DND-41 (cell line): ENCODE data around the gene SLC6A19.

Source experiments
- ATAC-seq: fragments of 200-7000 bp; cut with Tn5 transposase; 3 replicates; pipeline ENCODE4 v1.9.1; 2021; ENCODE audit warnings: low read depth; ENCODE audit not compliant: insufficient read depth
- DNase-seq: peaks from one replicate; pipeline ENCODE4 v3.0.0-alpha.2; 2020
- H2AFZ ChIP-seq: 2 replicates; pipeline ENCODE4 v1.6.0; 2012; ENCODE audit warnings: low read depth, low read length
- H3K27ac ChIP-seq: 2 replicates; pipeline ENCODE4 v1.5.1; 2012; ENCODE audit warnings: low read length, inconsistent platforms
- H3K27me3 ChIP-seq: fragments of 200-600 bp; sonication (generic); 2 replicates; pipeline ENCODE4 v1.6.0; 2012; ENCODE audit warnings: low read length, mild to moderate bottlenecking, inconsistent platforms; ENCODE audit not compliant: insufficient read depth, poor library complexity
- H3K36me3 ChIP-seq: 2 replicates; pipeline ENCODE4 v1.5.1; 2012; ENCODE audit warnings: low read length, inconsistent platforms; ENCODE audit not compliant: insufficient read depth
- H3K4me1 ChIP-seq: 2 replicates; pipeline ENCODE4 v1.5.1; 2012; ENCODE audit warnings: mild to moderate bottlenecking, low read length; ENCODE audit not compliant: insufficient read depth
- H3K4me2 ChIP-seq: 2 replicates; pipeline ENCODE4 v1.6.0; 2012; ENCODE audit warnings: mild to moderate bottlenecking, moderate library complexity, low read length, inconsistent platforms; ENCODE audit not compliant: insufficient read depth
- H3K4me3 ChIP-seq, 2 experiments: fragments of 200-600 bp in 1 of 2; shearing (Covaris generic) in 1 of 2; 2 replicates each; pipeline ENCODE4 v1.5.1; 2012 to 2016; ENCODE audit warnings: inconsistent platforms in 2 of 2, low read length in 2 of 2, mild to moderate bottlenecking in 2 of 2, low read depth in 1 of 2, moderate library complexity in 1 of 2
- H3K79me2 ChIP-seq: 2 replicates; pipeline ENCODE4 v1.6.0; 2012; ENCODE audit warnings: low read length, inconsistent platforms; ENCODE audit not compliant: insufficient read depth
- H3K9ac ChIP-seq: 2 replicates; pipeline ENCODE4 v1.6.0; 2012; ENCODE audit warnings: low read depth, mild to moderate bottlenecking, inconsistent platforms, low read length, moderate library complexity
- H3K9me3 ChIP-seq: 2 replicates; pipeline ENCODE4 v1.5.1; 2012; ENCODE audit warnings: low read length, moderate library complexity, mild to moderate bottlenecking, inconsistent platforms; ENCODE audit not compliant: insufficient read depth, severe bottlenecking
- H4K20me1 ChIP-seq: 2 replicates; pipeline ENCODE4 v1.6.0; 2012; ENCODE audit warnings: low read length; ENCODE audit not compliant: insufficient read depth
- EZH2 ChIP-seq: IDR thresholded peaks from 3 replicates; pipeline ENCODE4 v1.6.1; 2012; ENCODE audit warnings: borderline replicate concordance, low read depth, mild to moderate bottlenecking, moderate library complexity, low read length, inconsistent platforms; ENCODE audit not compliant: severe bottlenecking
- TF ChIP-seq, protein P1 (sequence below): IDR thresholded peaks from 2 replicates; pipeline ENCODE4 v1.5.1; 2012; ENCODE audit warnings: borderline replicate concordance, low read length, moderate library complexity, mild to moderate bottlenecking; ENCODE audit not compliant: poor library complexity, severe bottlenecking; ENCODE audit errors: extremely low read depth

SLC6A19 gene

DNA sequence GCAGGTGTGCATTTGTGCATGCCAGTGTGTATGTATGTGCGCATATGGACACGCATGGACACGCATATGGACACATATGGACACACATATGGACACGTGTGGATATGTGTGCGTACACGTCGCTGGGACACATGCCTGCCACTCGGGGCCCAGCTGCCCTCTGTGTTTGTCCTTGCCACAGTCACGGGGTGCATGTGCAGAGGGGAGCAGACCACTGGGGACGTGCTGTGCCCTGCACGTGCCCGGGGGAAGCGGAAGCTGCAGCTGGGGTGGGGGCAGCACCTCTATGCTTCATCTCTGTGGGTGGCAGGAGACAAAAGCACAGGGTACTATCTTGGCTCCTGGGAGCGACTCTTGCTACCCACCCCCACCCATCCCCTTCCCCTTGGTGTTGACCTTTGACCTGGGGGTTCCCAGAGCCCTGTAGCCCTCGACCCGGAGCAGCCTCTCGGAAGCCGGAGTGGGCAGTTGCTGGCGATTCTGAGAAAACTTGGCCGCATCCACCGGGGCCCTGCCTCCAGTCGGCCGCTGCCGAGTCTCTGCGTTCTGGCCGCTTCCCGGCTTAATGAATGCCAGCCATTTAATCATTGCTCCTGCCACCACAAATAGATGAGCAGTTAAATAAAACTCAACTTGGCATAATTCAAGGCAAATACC lies 21.4 kb downstream of the SLC6A19 start:
- ATAC-seq (no peak), DNase-seq (no peak)
- H4K20me1 ChIP-seq, result no peaks in the 10 kb centered on the region
- H3K27ac ChIP-seq, result no peak overlapping the region
- H3K9ac ChIP-seq, result no peak overlapping the region
- H3K27me3 ChIP-seq, result no peaks in the 10 kb centered on the region
- H3K4me1 ChIP-seq, result peaks cover 14% of the 10 kb centered on the region
- H3K4me3 ChIP-seq, result no peak overlapping the region
- no peaks in the 10 kb centered on the region for H3K9me3 ChIP-seq
- no peak for TF ChIP-seq EZH2
- TF ChIP-seq, protein P1, sequence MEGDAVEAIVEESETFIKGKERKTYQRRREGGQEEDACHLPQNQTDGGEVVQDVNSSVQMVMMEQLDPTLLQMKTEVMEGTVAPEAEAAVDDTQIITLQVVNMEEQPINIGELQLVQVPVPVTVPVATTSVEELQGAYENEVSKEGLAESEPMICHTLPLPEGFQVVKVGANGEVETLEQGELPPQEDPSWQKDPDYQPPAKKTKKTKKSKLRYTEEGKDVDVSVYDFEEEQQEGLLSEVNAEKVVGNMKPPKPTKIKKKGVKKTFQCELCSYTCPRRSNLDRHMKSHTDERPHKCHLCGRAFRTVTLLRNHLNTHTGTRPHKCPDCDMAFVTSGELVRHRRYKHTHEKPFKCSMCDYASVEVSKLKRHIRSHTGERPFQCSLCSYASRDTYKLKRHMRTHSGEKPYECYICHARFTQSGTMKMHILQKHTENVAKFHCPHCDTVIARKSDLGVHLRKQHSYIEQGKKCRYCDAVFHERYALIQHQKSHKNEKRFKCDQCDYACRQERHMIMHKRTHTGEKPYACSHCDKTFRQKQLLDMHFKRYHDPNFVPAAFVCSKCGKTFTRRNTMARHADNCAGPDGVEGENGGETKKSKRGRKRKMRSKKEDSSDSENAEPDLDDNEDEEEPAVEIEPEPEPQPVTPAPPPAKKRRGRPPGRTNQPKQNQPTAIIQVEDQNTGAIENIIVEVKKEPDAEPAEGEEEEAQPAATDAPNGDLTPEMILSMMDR, result no peak
- no peak overlapping the region for H3K4me2 ChIP-seq
- no peak overlapping the region for H2AFZ ChIP-seq
- no peaks in the 10 kb centered on the region for H3K79me2 ChIP-seq
- no peaks in the 10 kb centered on the region for H3K36me3 ChIP-seq

DNA sequence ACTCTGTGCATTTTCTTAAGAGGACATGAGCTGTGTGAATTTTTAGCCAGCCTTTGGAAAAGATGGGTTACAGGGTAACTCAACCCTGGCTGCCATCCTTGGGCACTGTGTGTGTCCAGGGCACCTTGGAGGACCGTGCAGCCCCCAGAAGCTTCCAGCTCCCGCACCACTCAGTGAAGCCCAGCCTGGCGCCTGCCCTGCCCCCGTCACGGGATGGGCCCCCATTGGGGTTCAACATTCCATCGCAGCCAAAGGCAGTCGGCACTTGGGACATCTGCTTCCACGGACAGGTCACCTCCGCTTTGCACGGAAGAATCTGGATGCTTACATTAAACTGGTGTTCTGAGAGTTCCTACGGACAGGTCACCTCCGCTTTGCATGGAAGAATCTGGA lies 21.9 kb downstream of the SLC6A19 start:
- TF ChIP-seq EZH2, result no peak
- TF ChIP-seq, protein P1, result no peak
- Histone ChIP-seq H3K36me3 (no peaks in the 10 kb centered on the region), H3K4me1 (peaks cover 11% of the 10 kb centered on the region), H3K4me3 (no peak overlapping the region), H4K20me1 (no peaks in the 10 kb centered on the region), H3K9ac (no peak overlapping the region), H3K9me3 (no peaks in the 10 kb centered on the region), H2AFZ (no peak overlapping the region), H3K79me2 (no peaks in the 10 kb centered on the region), H3K27ac (no peak overlapping the region), H3K27me3 (no peaks in the 10 kb centered on the region), H3K4me2 (no peak overlapping the region)
- ATAC-seq (no peak), DNase-seq (no peak)

DNA sequence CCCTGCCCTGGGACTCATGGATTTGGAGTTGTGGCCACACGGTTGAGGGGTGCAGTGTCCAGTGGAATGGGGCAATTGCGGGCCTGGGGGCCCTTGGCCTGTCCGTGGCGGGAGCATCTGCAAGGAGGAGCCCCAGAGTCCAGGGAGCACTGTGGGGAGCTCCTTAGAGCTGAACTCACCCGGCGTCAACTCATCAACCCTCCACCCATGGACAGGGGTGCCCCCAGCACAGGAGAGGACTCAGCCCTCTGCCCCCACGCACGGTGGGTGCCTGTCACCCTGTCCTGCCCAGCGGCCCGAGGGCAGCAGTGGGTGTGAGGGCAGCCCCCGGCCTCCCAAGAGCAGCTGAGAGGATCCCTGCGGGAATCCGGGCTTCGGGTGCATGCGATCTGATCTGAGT lies 23.2 kb downstream of the SLC6A19 start:
- H3K79me2 ChIP-seq, result no peaks in the 10 kb centered on the region
- H3K36me3 ChIP-seq, result no peaks in the 10 kb centered on the region
- no peaks in the 10 kb centered on the region for H4K20me1 ChIP-seq
- H3K4me3 ChIP-seq, result no peak overlapping the region
- peaks cover 16% of the 10 kb centered on the region for H3K4me1 ChIP-seq
- H3K27me3 ChIP-seq, result no peaks in the 10 kb centered on the region
- no peak overlapping the region for H3K9ac ChIP-seq
- ATAC-seq (no peak), DNase-seq (no peak)
- no peak overlapping the region for H3K27ac ChIP-seq
- TF ChIP-seq, protein P1, result no peak
- TF ChIP-seq EZH2, result no peak
- no peak overlapping the region for H3K4me2 ChIP-seq
- no peaks in the 10 kb centered on the region for H3K9me3 ChIP-seq
- H2AFZ ChIP-seq, result no peak overlapping the region
